Activated CD8-positive, alpha-beta T cell treated with anti-CD3 and anti-CD28 coated beads for 36 hours (primary cell): ENCODE data around the gene RFX1. TPM values are rescaled to one million over a fixed set of nuclear protein-coding genes. Genes with fewer than 3 reads are reported as not detected.

ENCODE experiments used
- ATAC-seq: fragments of 200-7000 bp; cut with Tn5 transposase; one replicate; pipeline ENCODE4 v1.10.0; 2021; ENCODE audit warnings: mild to moderate bottlenecking, moderate library complexity
- CTCF ChIA-PET: fragments of 350-600 bp; sonication (Branson Sonifier 250); formaldehyde crosslinking; loops from one replicate; lab custom pipeline; 2021; ENCODE audit warnings: antibody characterized with exemption; lab: Charles Lee
- POLR2A ChIA-PET: fragments of 350-600 bp; sonication (Branson Sonifier 250); formaldehyde crosslinking; loops from one replicate; lab custom pipeline; 2021; ENCODE audit warnings: antibody characterized with exemption; lab: Charles Lee
- DNase-seq: peaks from one replicate; pipeline ENCODE4 v3.0.0-alpha.2; 2020
- H3K27ac Mint-ChIP-seq: one replicate; pipeline ENCODE4 v1.8.0; 2021; ENCODE audit warnings: mild to moderate bottlenecking, mixed read lengths
- H3K27me3 Mint-ChIP-seq: one replicate; pipeline ENCODE4 v1.8.0; 2021; ENCODE audit warnings: mixed read lengths
- H3K36me3 Mint-ChIP-seq: one replicate; pipeline ENCODE4 v1.8.0; 2021; ENCODE audit warnings: low read depth, mixed read lengths
- H3K4me1 Mint-ChIP-seq: one replicate; pipeline ENCODE4 v1.8.0; 2021; ENCODE audit warnings: low read depth, mixed read lengths
- H3K4me3 Mint-ChIP-seq: one replicate; pipeline ENCODE4 v1.8.0; 2021; ENCODE audit warnings: mild to moderate bottlenecking, moderate library complexity, mixed read lengths
- H3K9me3 Mint-ChIP-seq: one replicate; pipeline ENCODE4 v1.8.0; 2021; ENCODE audit warnings: mixed read lengths
- CTCF ChIP-seq: fragments of 200-600 bp; IDR thresholded peaks from one replicate; pipeline ENCODE4 v1.8.0; 2022; ENCODE audit warnings: antibody characterized with exemption, mild to moderate bottlenecking
- intact Hi-C: fragments of 100-400 bp; cut with micrococcal nuclease; formaldehyde crosslinking; loops from one replicate; pipeline ENCODE4 v1.10.0; 2022
- total RNA-seq, 2 experiments: library from RNA; stranded (reverse); gene quantifications; one replicate each; pipeline ENCODE4 v1.2.3, GENCODE V29; 2021

Gene RFX1
- total RNA-seq, 2 experiments from 2014 or later, result 13.3 to 14.1 TPM

- POLR2A ChIA-PET, result interaction anchor here (1.9 kb wide), 1 partner anchor 58 kb away, joined by 3 read pairs; no protein-coding TSS in a partner anchor
- peaks cover 38% of the 10 kb centered on the region for H3K36me3 Mint-ChIP-seq
- CTCF ChIA-PET, result no interaction called here
Measured at GRCh38 chr19:13918726-13919411, 87.3 kb downstream of the RFX1 start.

GRCh38 chr19:13917888-13918406 is 88.2 kb downstream of the RFX1 start:
- intact Hi-C loops, result no loop called here
- Mint-ChIP-seq H3K9me3 (peaks cover 5% of the 10 kb centered on the region), H3K4me1 (peaks cover 2% of the 10 kb centered on the region), H3K27me3 (no peaks in the 10 kb centered on the region), H3K27ac (no peak overlapping the region), H3K36me3 (peaks cover 31% of the 10 kb centered on the region), H3K4me3 (no peak overlapping the region)
- TF ChIP-seq CTCF, result no peak
- ATAC-seq (no peak), DNase-seq (no peak)
- ChIA-PET POLR2A (interaction anchor here (1.0 to 1.9 kb wide), 2 partner anchors 36 to 57 kb away, joined by 3 read pairs; no protein-coding TSS in a partner anchor), CTCF (no interaction called here)

More at GRCh38 chr19:13918726-13919411, 87.3 kb downstream of the RFX1 start:
- no peak for TF ChIP-seq CTCF
- intact Hi-C loops, result no loop called here
- no peak overlapping the region for H3K4me3 Mint-ChIP-seq
- H3K4me1 Mint-ChIP-seq, result peaks cover 2% of the 10 kb centered on the region
- peaks cover 5% of the 10 kb centered on the region for H3K9me3 Mint-ChIP-seq
- ATAC-seq, result no peak
- no peak overlapping the region for H3K27ac Mint-ChIP-seq
- no peaks in the 10 kb centered on the region for H3K27me3 Mint-ChIP-seq
- DNase-seq, result no peak

- TF ChIP-seq CTCF, result no peak
- ATAC-seq (no peak), DNase-seq (no peak)
- intact Hi-C loops, result no loop called here
- H3K27ac Mint-ChIP-seq, result no peak overlapping the region
- H3K4me3 Mint-ChIP-seq, result no peak overlapping the region
- peaks cover 18% of the 10 kb centered on the region for H3K36me3 Mint-ChIP-seq
- CTCF ChIA-PET, result no interaction called here
- H3K4me1 Mint-ChIP-seq, result no peaks in the 10 kb centered on the region
- no peaks in the 10 kb centered on the region for H3K27me3 Mint-ChIP-seq
- POLR2A ChIA-PET, result no interaction called here
- no peaks in the 10 kb centered on the region for H3K9me3 Mint-ChIP-seq
Measured at GRCh38 chr19:13914777-13915176, 91.3 kb downstream of the RFX1 start.

GRCh38 chr19:13913352-13913751 is 92.8 kb downstream of the RFX1 start:
- Mint-ChIP-seq H3K27me3 (no peaks in the 10 kb centered on the region), H3K4me3 (no peak overlapping the region), H3K9me3 (no peaks in the 10 kb centered on the region), H3K36me3 (peaks cover 19% of the 10 kb centered on the region), H3K4me1 (no peaks in the 10 kb centered on the region), H3K27ac (no peak overlapping the region)
- intact Hi-C loops, result no loop called here
- ChIA-PET POLR2A (no interaction called here), CTCF (no interaction called here)
- ATAC-seq (no peak), DNase-seq (no peak)
- TF ChIP-seq CTCF, result no peak

Other genes starting within 250 kb of the RFX1 start
- gene MRI1, start 241.8 kb downstream of the RFX1 start, total RNA-seq, result 10 to 100 TPM; 37.1 to 40.8 TPM
- gene C19orf53, start 231.9 kb downstream of the RFX1 start, total RNA-seq, result 100 to 1,000 TPM; 120 to 128 TPM
- gene ZSWIM4, start 210.9 kb downstream of the RFX1 start, total RNA-seq, result 1 to 10 TPM; 6.6 to 6.8 TPM
- gene NANOS3, start 129.2 kb downstream of the RFX1 start, total RNA-seq, result 1 to 10 TPM in 1 of 2 experiments, under 1 TPM in 1; 0.56 to 1.3 TPM
- 1 to 10 TPM; 3.6 to 5.2 TPM for gene BRME1, start 100.2 kb downstream of the RFX1 start, total RNA-seq
- gene CC2D1A, start 100.1 kb downstream of the RFX1 start, total RNA-seq, result 10 to 100 TPM; 22.4 to 23.8 TPM
- gene PODNL1, start 67.9 kb downstream of the RFX1 start, total RNA-seq, result not detected
- 10 to 100 TPM; 51.3 to 51.9 TPM for gene DCAF15, start 53.8 kb downstream of the RFX1 start, total RNA-seq
- gene RLN3, start 21.8 kb upstream of the RFX1 start, total RNA-seq, result not detected
- gene IL27RA, start 25.4 kb upstream of the RFX1 start, total RNA-seq, result 10 to 100 TPM; 46.5 to 48.2 TPM
- gene PALM3, start 55.8 kb upstream of the RFX1 start, total RNA-seq, result not detected
- gene MISP3, start 66.5 kb upstream of the RFX1 start, total RNA-seq, result 1 to 10 TPM; 1.4 to 1.5 TPM
- not detected for gene C19orf67, start 79.5 kb upstream of the RFX1 start, total RNA-seq
- gene SAMD1, start 84.4 kb upstream of the RFX1 start, total RNA-seq, result 10 to 100 TPM; 62.1 to 66.9 TPM
- gene PRKACA, start 111.4 kb upstream of the RFX1 start, total RNA-seq, result 10 to 100 TPM; 61.0 to 61.5 TPM
- gene ASF1B, start 130.3 kb upstream of the RFX1 start, total RNA-seq, result 10 to 100 TPM; 53.5 to 55.3 TPM
- gene ADGRL1, start 199.8 kb upstream of the RFX1 start, total RNA-seq, result 10 to 100 TPM; 11.8 to 14.5 TPM